Osteoblast (primary cell): ENCODE measurements around the gene KCNAB1. TPM values are rescaled to one million over a fixed set of nuclear protein-coding genes. Genes with fewer than 3 reads are reported as not detected.

Source experiments
- DNase-seq: peaks from one replicate; pipeline ENCODE4 v3.0.0; 2011; ENCODE audit warnings: low spot score, mixed read lengths; ENCODE audit not compliant: insufficient read length; ENCODE audit errors: missing footprints
- H2AFZ ChIP-seq: 2 replicates; pipeline ENCODE4 v1.6.0; 2011; ENCODE audit warnings: mild to moderate bottlenecking, low read length
- H3K27ac ChIP-seq: 2 replicates; pipeline ENCODE4 v1.5.1; 2011; ENCODE audit warnings: mild to moderate bottlenecking, low read depth, low read length, moderate library complexity
- H3K27me3 ChIP-seq: 2 replicates; pipeline ENCODE4 v1.6.0; 2012; ENCODE audit warnings: mild to moderate bottlenecking, control low read depth, inconsistent platforms, low read length, moderate library complexity; ENCODE audit not compliant: insufficient read depth
- H3K36me3 ChIP-seq: 2 replicates; pipeline ENCODE4 v1.5.1; 2011; ENCODE audit warnings: mild to moderate bottlenecking, low read length, control low read depth, moderate library complexity; ENCODE audit not compliant: insufficient read depth
- H3K4me1 ChIP-seq: 2 replicates; pipeline ENCODE4 v1.5.1; 2011; ENCODE audit warnings: mild to moderate bottlenecking, low read length, control low read depth, moderate library complexity; ENCODE audit not compliant: insufficient read depth
- H3K4me2 ChIP-seq: 2 replicates; pipeline ENCODE4 v1.6.0; 2011; ENCODE audit warnings: mild to moderate bottlenecking, low read length; ENCODE audit not compliant: insufficient read depth
- H3K4me3 ChIP-seq: fragments of 200-600 bp; sonication (generic); 3 replicates; pipeline ENCODE4 v1.5.1; 2012; ENCODE audit warnings: mild to moderate bottlenecking, low read length, inconsistent platforms; ENCODE audit not compliant: insufficient read depth
- H3K79me2 ChIP-seq: 2 replicates; pipeline ENCODE4 v1.6.0; 2012; ENCODE audit warnings: mild to moderate bottlenecking, low read length, control low read depth, inconsistent platforms; ENCODE audit not compliant: insufficient read depth
- H3K9me3 ChIP-seq: 2 replicates; pipeline ENCODE4 v1.5.1; 2011; ENCODE audit warnings: low read depth, low read length, control low read depth
- H4K20me1 ChIP-seq: 2 replicates; pipeline ENCODE4 v1.6.0; 2012; ENCODE audit warnings: mild to moderate bottlenecking, low read length, control low read depth; ENCODE audit not compliant: insufficient read depth
- CTCF ChIP-seq: IDR thresholded peaks from 2 replicates; pipeline ENCODE4 v1.5.1; 2011; ENCODE audit warnings: mild to moderate bottlenecking, low read depth, low read length, moderate library complexity; ENCODE audit errors: extremely low read depth
- total RNA-seq: library from RNA; depleted of rRNA; stranded (reverse); fragments of >200 nt; gene quantifications from 2 replicates; pipeline ENCODE4 v1.2.3, GENCODE V29; 2012

KCNAB1 gene
- total RNA-seq, 1 donor = 0.36 TPM

- Histone ChIP-seq H4K20me1 (no peaks in the 10 kb centered on the region), H3K27ac (no peak overlapping the region), H3K79me2 (no peaks in the 10 kb centered on the region), H3K4me1 (peaks cover 20% of the 10 kb centered on the region), H3K9me3 (no peaks in the 10 kb centered on the region), H3K36me3 (no peaks in the 10 kb centered on the region), H3K27me3 (no peaks in the 10 kb centered on the region), H3K4me2 (no peak overlapping the region), H2AFZ (no peak overlapping the region), H3K4me3 (no peak overlapping the region)
- TF ChIP-seq CTCF = no peak
- DNase-seq = no peak
Measured at GRCh38 chr3:156214676-156215075, 94.3 kb downstream of the KCNAB1 start.

GRCh38 chr3:156215751-156216150 lies 95.4 kb downstream of the KCNAB1 start:
- Histone ChIP-seq H4K20me1 (no peaks in the 10 kb centered on the region), H3K27ac (no peak overlapping the region), H3K4me3 (no peak overlapping the region), H3K79me2 (no peaks in the 10 kb centered on the region), H3K36me3 (no peaks in the 10 kb centered on the region), H2AFZ (no peak overlapping the region), H3K4me2 (no peak overlapping the region), H3K9me3 (no peaks in the 10 kb centered on the region), H3K27me3 (no peaks in the 10 kb centered on the region), H3K4me1 (peaks cover 20% of the 10 kb centered on the region)
- TF ChIP-seq CTCF = no peak
- DNase-seq = no peak

GRCh38 chr3:156216216-156216615 lies 95.8 kb downstream of the KCNAB1 start:
- Histone ChIP-seq H3K4me3 (no peak overlapping the region), H3K4me1 (peaks cover 20% of the 10 kb centered on the region), H3K27me3 (no peaks in the 10 kb centered on the region), H3K4me2 (no peak overlapping the region), H3K27ac (no peak overlapping the region), H4K20me1 (no peaks in the 10 kb centered on the region), H3K36me3 (no peaks in the 10 kb centered on the region), H3K9me3 (no peaks in the 10 kb centered on the region), H3K79me2 (no peaks in the 10 kb centered on the region), H2AFZ (no peak overlapping the region)
- DNase-seq = no peak
- TF ChIP-seq CTCF = no peak

- H3K27ac ChIP-seq = no peak overlapping the region
- DNase-seq = no peak
Measured at GRCh38 chr3:156216852-156217251, 96.5 kb downstream of the KCNAB1 start.

More at GRCh38 chr3:156216852-156217251, 96.5 kb downstream of the KCNAB1 start:
- Histone ChIP-seq H3K27me3 (no peaks in the 10 kb centered on the region), H3K79me2 (no peaks in the 10 kb centered on the region), H2AFZ (no peak overlapping the region), H3K36me3 (no peaks in the 10 kb centered on the region), H3K4me1 (peaks cover 16% of the 10 kb centered on the region), H3K9me3 (no peaks in the 10 kb centered on the region), H4K20me1 (no peaks in the 10 kb centered on the region), H3K4me3 (no peak overlapping the region), H3K4me2 (no peak overlapping the region)
- TF ChIP-seq CTCF = no peak
